Fibroblast of villous mesenchyme (primary cell): ENCODE measurements around the gene SNX4. TPM values are rescaled to one million over a fixed set of nuclear protein-coding genes. Genes with fewer than 3 reads are reported as not detected.

Experiments
- DNase-seq: peaks from one replicate; pipeline ENCODE4 v3.0.0-alpha.2; 2010; ENCODE audit warnings: low read depth
- H3K4me3 ChIP-seq: 2 replicates; pipeline ENCODE4 v1.5.1; 2011; ENCODE audit warnings: low read depth, mild to moderate bottlenecking, low read length
- small RNA-seq: library from RNA; depleted of rRNA; stranded (forward); fragments of <200 nt; gene quantifications from one replicate; pipeline ENCODE3, GENCODE V24; 2012
- total RNA-seq: library from RNA; depleted of rRNA; stranded (reverse); fragments of >200 nt; gene quantifications from 2 replicates; pipeline ENCODE4 v1.2.3, GENCODE V29; 2012
- TF ChIP-seq, protein P1 (sequence below): IDR thresholded peaks from 2 replicates; pipeline ENCODE4 v1.5.1; 2012; ENCODE audit warnings: low read depth, mild to moderate bottlenecking, low read length; ENCODE audit not compliant: insufficient read depth

The SNX4 gene
- total RNA-seq, 1 donor = 37.6 TPM

DNA sequence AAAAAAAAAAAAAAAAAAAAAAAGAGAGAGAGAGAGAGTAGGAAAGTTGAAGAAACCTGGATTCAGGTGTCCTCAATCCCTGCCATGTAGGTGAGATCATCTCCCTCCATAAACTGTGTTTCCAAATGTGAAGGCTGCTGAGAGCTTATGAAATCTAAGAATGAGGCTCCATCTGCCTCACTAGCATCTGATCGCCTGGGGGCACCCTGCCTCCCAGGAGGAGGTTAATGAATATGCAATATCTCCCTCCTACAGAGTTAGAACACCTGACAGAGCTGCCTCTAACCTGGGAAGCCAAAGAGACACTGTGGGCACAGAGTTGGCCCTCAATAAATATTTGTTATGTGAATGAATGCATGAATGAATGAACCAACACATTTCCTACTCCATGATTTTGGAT, 121.0 kb downstream of the SNX4 start:
- TF ChIP-seq, protein P1, sequence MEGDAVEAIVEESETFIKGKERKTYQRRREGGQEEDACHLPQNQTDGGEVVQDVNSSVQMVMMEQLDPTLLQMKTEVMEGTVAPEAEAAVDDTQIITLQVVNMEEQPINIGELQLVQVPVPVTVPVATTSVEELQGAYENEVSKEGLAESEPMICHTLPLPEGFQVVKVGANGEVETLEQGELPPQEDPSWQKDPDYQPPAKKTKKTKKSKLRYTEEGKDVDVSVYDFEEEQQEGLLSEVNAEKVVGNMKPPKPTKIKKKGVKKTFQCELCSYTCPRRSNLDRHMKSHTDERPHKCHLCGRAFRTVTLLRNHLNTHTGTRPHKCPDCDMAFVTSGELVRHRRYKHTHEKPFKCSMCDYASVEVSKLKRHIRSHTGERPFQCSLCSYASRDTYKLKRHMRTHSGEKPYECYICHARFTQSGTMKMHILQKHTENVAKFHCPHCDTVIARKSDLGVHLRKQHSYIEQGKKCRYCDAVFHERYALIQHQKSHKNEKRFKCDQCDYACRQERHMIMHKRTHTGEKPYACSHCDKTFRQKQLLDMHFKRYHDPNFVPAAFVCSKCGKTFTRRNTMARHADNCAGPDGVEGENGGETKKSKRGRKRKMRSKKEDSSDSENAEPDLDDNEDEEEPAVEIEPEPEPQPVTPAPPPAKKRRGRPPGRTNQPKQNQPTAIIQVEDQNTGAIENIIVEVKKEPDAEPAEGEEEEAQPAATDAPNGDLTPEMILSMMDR = peak; percentile 12
- no peak overlapping the region for H3K4me3 ChIP-seq
- no peak for DNase-seq

Small RNA genes within 50 kb of the gene (small RNA-seq; reads per million reads assigned to genes)
- not detected for gene RF00019

Other genes with a start within 250 kb of the SNX4 start
- 28.3 and 42.7 TPM in 2 replicates for gene ZNF148, start 144.9 kb downstream of the SNX4 start, total RNA-seq
- 8.4 and 11.2 TPM in 2 replicates for gene OSBPL11, start 75.3 kb upstream of the SNX4 start, total RNA-seq